Measurements from ENCODE around the gene ZNF491. TPM values are rescaled to one million over a fixed set of nuclear protein-coding genes. Genes with fewer than 3 reads are reported as not detected.
"Not testable (repeated sequence)": the region's sequence is repeated elsewhere in the genome, so short reads cannot be mapped to it uniquely, and the experiment has no call there.

Gene ZNF491
- total RNA-seq, 2 donors from 2014 or later = 0.50 to 0.52 TPM

DNA sequence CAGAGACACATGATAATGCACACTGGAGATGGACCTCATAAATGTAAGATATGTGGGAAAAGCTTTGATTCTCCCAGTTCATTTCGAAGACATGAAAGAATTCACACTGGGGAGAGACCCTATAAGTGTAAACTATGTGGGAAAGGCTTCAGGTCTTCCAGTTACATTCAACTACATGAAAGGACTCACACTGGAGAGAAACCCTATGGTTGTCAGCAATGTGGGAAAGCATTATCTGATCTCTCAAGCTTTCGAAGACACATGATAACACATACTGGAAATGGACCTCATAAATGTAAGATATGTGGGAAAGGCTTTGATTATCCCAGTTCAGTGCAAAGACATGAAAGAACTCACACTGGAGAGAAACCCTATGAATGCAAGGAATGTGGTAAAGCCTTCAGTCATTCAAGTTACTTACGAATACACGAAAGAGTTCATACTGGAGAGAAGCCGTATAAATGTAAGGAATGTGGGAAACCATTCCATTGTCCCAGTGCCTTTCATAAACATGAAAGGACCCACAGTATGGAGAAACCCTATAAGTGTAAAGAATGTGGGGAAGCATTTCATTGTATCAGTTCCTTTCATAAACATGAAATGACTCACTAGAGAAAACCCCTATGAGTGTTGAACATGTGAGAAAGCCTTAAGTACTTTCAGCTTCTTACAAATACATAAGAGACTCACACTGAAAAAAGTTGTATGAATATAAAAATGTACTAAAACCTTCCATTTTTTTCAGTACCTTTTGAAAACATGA is 16.8 kb upstream of the ZNF491 start:
- no peaks in the 10 kb centered on the region for H3K27me3 Mint-ChIP-seq
- H3K9me3 Mint-ChIP-seq = peaks cover 28% of the 10 kb centered on the region
- ATAC-seq (replicated peaks) = peak; percentile 71
- H3K27ac Mint-ChIP-seq = no peak overlapping the region
- no peaks in the 10 kb centered on the region for H3K4me1 Mint-ChIP-seq
- no peak overlapping the region for H3K4me3 Mint-ChIP-seq
- peaks cover 52% of the 10 kb centered on the region for H3K36me3 Mint-ChIP-seq (ENCODE audit: low read depth)

DNA sequence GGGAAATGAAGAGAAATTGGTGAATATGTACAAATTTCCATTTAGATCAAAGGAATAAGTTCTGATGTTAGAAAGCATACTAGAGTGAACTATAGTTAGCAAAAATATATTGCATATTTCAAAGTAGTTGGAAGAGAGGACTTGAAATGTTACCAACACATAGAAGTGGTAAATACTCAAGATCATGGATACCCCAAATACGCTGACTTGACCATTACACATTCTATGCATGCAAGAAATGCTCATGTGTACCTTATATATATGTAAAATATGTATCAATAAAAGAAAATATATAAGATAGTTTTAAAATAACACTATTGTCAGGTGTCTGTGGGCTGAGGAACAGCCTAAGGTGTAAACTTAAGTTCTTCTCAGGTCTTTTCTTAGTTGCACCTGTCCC is 14.6 kb upstream of the ZNF491 start:
- H3K4me3 Mint-ChIP-seq = no peak overlapping the region
- H3K27me3 Mint-ChIP-seq = no peaks in the 10 kb centered on the region
- peaks cover 29% of the 10 kb centered on the region for H3K36me3 Mint-ChIP-seq (ENCODE audit: low read depth)
- H3K27ac Mint-ChIP-seq = no peak overlapping the region
- no peak for ATAC-seq (replicated peaks)
- no peaks in the 10 kb centered on the region for H3K4me1 Mint-ChIP-seq
- peaks cover 28% of the 10 kb centered on the region for H3K9me3 Mint-ChIP-seq

DNA sequence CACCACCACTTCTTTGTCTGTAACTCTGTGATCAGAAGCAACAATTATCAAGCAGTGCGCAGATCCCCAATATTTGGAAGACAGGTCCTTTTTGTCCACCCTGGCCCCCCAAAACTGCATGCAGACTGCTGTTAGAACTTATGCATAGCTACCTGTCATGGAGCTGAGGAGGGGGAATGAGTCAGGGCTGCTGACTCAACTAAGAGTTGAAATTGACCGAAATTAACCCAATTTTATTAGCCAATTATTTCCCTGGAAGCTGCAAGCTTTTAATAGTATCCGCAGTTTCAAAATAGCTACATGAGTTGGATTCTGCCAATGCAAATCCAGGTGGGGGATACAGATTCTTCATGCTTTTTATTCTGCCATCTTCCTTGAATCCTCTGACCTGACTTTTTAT is 14.0 kb upstream of the ZNF491 start:
- no peak overlapping the region for H3K4me3 Mint-ChIP-seq
- no peaks in the 10 kb centered on the region for H3K27me3 Mint-ChIP-seq
- no peaks in the 10 kb centered on the region for H3K4me1 Mint-ChIP-seq
- ATAC-seq (replicated peaks) = no peak
- no peak overlapping the region for H3K27ac Mint-ChIP-seq
- H3K36me3 Mint-ChIP-seq (ENCODE audit: low read depth) = peaks cover 23% of the 10 kb centered on the region
- H3K9me3 Mint-ChIP-seq = peaks cover 28% of the 10 kb centered on the region

DNA sequence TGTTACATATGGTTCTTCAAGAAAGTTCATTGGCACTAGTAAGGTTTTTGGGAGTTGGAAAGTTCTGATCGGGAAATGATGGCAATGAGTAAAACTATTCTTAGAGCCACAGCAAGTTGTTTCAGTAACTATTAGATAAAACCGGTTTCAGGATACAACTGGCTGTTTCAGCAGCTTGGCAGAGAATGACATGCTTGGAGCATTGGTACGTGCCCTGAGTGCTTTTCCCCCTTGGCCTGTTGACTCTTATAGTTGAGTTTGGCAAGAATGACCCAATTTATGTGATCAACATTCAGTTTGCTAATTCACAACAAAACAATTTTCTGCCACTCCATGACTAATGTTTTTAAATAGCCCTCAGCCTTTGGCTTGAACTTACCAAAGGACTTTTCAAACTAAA is 10.8 kb upstream of the ZNF491 start:
- Mint-ChIP-seq H3K9me3 (peaks cover 24% of the 10 kb centered on the region), H3K27me3 (no peaks in the 10 kb centered on the region), H3K36me3 (ENCODE audit: low read depth) (no peaks in the 10 kb centered on the region), H3K27ac (no peak overlapping the region), H3K4me1 (no peaks in the 10 kb centered on the region), H3K4me3 (no peak overlapping the region)
- no peak for ATAC-seq (replicated peaks)

DNA sequence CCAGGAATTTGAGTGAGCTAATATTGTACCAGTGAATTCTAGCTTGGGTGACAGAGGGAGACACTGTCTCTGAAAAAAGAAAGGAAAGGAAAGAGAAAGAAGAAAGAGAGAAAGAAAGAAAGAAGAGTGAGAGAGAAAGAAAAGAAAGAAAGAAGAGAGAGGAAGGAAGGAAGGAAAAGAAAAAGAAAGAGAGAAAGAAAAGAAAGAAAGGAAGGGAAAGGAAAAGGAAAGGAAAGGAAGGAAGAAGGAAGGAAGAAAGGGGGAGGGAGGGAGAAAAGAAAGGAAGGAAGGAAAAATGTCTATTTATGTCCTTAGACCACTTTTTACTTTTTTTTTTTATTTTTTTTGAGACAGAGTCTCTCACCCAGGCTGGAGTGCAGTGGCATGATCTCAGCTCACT is 5.4 kb upstream of the ZNF491 start:
- no peak overlapping the region for H3K27ac Mint-ChIP-seq
- H3K9me3 Mint-ChIP-seq = peaks cover 13% of the 10 kb centered on the region
- ATAC-seq (replicated peaks) = no peak
- H3K27me3 Mint-ChIP-seq = no peaks in the 10 kb centered on the region
- no peaks in the 10 kb centered on the region for H3K36me3 Mint-ChIP-seq (ENCODE audit: low read depth)
- H3K4me3 Mint-ChIP-seq = no peak overlapping the region
- peaks cover 7% of the 10 kb centered on the region for H3K4me1 Mint-ChIP-seq

DNA sequence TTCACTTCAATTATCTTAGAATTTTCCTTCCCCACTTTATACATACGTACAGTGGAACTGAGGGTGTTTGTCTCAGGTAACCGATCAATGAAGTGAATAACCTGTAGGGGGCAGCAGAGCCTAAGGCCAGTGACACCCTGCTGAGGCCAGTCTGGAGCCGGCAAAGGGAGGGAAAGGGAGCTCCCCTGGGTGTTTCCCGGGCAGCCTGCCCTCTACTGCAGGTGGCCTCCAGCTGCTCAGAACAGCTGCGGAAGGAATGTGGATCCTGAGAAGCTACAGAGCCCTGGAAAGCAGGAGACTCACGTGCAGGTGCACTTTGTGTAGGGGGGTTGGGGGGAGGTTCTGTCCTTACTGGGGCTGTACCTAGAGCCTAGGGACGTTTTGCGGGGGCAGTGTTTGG is 832 bp upstream of the ZNF491 start:
- Mint-ChIP-seq H3K9me3 (no peaks in the 10 kb centered on the region), H3K27me3 (no peaks in the 10 kb centered on the region), H3K36me3 (ENCODE audit: low read depth) (no peaks in the 10 kb centered on the region), H3K27ac (peak overlapping the region; percentile 23), H3K4me1 (peaks cover 13% of the 10 kb centered on the region), H3K4me3 (peak overlapping the region; percentile 85)
- ATAC-seq (replicated peaks) = peak; percentile 77

DNA sequence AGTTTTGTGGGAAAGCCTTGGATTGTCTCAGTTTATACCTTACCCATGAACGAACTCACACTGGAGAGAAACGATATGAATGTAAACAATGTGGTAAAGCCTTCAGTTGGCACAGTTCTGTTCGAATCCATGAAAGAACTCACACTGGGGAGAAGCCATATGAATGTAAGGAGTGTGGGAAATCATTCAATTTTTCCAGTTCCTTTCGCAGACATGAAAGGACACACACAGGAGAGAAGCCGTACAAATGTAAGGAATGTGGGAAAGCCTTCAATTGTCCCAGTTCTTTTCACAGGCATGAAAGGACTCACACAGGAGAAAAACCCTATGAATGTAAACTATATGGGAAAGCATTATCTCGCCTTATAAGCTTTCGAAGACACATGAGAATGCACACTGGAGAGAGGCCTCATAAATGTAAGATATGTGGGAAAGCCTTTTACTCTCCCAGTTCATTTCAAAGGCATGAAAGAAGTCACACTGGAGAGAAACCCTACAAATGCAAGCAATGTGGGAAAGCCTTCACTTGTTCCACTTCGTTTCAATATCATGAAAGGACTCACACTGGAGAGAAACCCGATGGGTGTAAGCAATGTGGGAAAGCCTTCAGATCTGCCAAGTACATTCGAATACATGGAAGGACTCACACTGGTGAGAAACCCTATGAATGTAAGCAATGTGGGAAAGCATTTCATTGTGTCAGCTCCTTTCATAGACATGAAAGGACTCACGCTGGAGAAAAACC is 8.2 kb downstream of the ZNF491 start:
- H3K4me3 Mint-ChIP-seq = no peak overlapping the region
- no peak for ATAC-seq (replicated peaks)
- no peaks in the 10 kb centered on the region for H3K36me3 Mint-ChIP-seq (ENCODE audit: low read depth)
- no peaks in the 10 kb centered on the region for H3K4me1 Mint-ChIP-seq
- no peak overlapping the region for H3K27ac Mint-ChIP-seq
- H3K9me3 Mint-ChIP-seq = peaks cover 19% of the 10 kb centered on the region
- no peaks in the 10 kb centered on the region for H3K27me3 Mint-ChIP-seq

DNA sequence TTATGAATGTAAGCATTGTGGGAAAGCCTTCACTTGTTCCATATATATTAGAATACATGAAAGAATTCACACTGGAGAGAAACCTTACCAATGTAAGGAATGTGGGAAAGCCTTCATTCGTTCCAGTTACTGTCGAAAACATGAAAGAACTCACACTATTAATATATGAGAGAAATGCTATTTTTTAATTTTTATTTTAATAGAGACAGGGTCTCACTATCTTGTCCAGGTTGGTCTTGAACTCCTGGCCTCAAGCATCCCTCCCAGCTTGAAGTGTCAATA is 8.7 kb downstream of the ZNF491 start:
- ATAC-seq (replicated peaks) = no peak
- no peak overlapping the region for H3K27ac Mint-ChIP-seq
- H3K27me3 Mint-ChIP-seq = no peaks in the 10 kb centered on the region
- H3K4me1 Mint-ChIP-seq = no peaks in the 10 kb centered on the region
- no peaks in the 10 kb centered on the region for H3K36me3 Mint-ChIP-seq (ENCODE audit: low read depth)
- H3K9me3 Mint-ChIP-seq = peaks cover 19% of the 10 kb centered on the region
- H3K4me3 Mint-ChIP-seq = no peak overlapping the region

DNA sequence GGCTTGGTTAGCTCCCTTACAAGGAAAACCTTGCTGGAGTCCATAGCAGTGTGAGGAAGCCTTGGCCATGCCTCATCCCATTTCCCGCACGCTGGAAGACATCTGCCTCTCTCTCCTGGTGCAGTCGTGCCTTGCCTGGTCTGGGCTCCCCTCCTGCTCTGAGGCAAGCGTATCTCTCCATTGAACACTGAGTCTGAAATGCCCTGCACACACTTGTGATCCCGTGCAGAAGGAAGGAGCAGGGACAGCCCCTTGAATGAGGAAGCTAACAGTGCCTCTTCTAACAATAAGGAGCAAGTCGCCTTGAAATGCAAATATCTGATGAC is 15.3 kb downstream of the ZNF491 start:
- no peaks in the 10 kb centered on the region for H3K36me3 Mint-ChIP-seq (ENCODE audit: low read depth)

DNA sequence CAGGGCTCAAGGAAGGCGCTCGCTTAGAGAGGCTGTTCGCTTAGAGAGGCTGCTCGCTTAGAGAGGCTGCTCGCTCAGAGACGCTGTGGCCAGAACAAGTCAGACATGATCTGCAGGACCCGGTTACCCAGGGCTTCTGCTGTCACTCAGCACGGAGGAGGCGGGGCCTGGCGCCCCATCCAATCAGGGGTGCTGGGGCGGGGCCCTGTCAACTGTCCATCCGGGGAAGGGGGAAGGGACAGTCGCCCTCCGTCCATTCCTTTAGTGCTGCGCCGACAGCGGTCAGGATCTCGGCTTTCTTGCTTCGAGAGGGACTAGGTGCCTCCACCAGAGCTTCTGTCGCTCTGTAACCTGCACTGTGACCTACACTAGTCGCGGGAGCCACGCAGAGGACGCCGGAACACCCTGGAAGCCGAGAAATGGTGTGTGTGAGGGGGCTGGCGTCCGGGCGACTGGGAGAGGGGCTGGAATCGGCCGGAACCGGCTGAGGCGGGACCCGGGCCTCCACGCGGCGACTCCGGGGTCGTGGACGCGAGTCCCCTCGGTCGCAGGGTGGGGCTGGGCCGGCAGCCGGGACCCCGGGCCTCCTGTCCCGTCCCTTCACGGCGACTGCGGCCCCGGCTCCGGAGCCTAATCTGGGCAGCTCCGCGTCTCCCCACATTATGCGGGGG is 15.8 kb downstream of the ZNF491 start, which contains the start of gene ZNF440:
TSS of gene ZNF440 (plus strand) at position 245 of the 671 bp plus-strand sequence. CDS start at position 420, 175 bp downstream.
- H3K36me3 Mint-ChIP-seq (ENCODE audit: low read depth) = no peaks in the 10 kb centered on the region
- no peaks in the 10 kb centered on the region for H3K9me3 Mint-ChIP-seq
- H3K4me3 Mint-ChIP-seq = peak within 1 kb of the TSS; percentile 95
- peak; percentile 100 for ATAC-seq (replicated peaks)
- H3K27ac Mint-ChIP-seq = peak within 1 kb of the TSS; percentile 72
- peaks cover 11% of the 10 kb centered on the region for H3K4me1 Mint-ChIP-seq
- H3K27me3 Mint-ChIP-seq = no peaks in the 10 kb centered on the region

More for the DNA sequence above, 15.3 kb downstream of the ZNF491 start:
- Mint-ChIP-seq H3K4me3 (peak overlapping the region; percentile 95), H3K9me3 (no peaks in the 10 kb centered on the region), H3K4me1 (peaks cover 11% of the 10 kb centered on the region), H3K27me3 (no peaks in the 10 kb centered on the region), H3K27ac (peak overlapping the region; percentile 72)
- peak; percentile 23 for ATAC-seq (replicated peaks)

DNA sequence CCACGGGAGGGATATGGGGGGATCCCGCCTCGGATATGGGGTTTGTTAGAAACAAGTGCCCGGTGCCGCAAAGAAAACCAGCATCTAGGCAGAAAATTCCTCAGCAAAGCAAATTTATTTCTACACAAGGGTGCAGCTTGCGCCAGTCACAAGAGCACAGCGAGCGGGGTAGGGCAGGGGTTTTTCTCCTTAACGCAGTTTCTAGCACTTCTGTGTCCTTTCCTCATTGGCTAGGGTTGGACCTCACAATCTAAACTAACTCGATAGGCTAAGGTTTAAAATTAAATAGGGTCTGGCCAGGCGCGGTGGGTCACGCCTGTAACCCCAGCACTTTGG is 16.3 kb downstream of the ZNF491 start:
- no peaks in the 10 kb centered on the region for H3K27me3 Mint-ChIP-seq
- H3K4me3 Mint-ChIP-seq = peak overlapping the region; percentile 95
- no peak overlapping the region for H3K27ac Mint-ChIP-seq
- ATAC-seq (replicated peaks) = no peak
- peaks cover 11% of the 10 kb centered on the region for H3K4me1 Mint-ChIP-seq
- H3K9me3 Mint-ChIP-seq = no peaks in the 10 kb centered on the region
- no peaks in the 10 kb centered on the region for H3K36me3 Mint-ChIP-seq (ENCODE audit: low read depth)

DNA sequence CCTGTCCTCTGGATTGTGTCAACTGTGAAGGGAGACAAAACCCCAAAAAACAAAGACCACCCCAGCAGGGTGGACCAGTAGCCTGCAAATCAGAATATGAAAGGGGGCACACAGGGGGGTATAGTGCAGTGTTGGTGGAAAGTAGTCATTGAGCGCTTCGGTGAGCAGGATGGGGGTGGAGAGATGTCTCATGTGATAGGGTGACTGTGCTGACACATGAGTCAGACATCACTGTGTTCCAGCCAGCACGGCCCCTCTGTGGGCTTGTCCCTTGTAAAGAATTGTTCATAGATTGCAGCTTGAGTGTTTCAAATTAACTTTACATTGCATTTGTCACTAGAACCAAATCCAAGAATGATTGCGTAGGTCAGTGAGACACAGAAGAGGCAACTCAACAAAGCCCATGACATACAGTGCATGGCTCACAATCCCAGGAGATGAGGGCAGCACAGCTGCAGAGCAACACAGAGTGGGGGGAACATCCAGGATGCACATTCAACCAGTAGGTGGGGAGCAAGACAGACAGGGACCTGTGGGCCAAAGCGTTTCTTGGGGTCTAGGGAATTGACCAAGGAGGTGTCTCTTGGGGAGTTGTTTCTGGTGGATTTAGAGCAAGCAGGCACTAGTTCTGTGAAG is 23.3 kb downstream of the ZNF491 start:
- peaks cover 7% of the 10 kb centered on the region for H3K9me3 Mint-ChIP-seq
- H3K4me3 Mint-ChIP-seq = no peak overlapping the region
- H3K27ac Mint-ChIP-seq = no peak overlapping the region
- ATAC-seq (replicated peaks) = peak; percentile 51
- H3K27me3 Mint-ChIP-seq = no peaks in the 10 kb centered on the region
- H3K36me3 Mint-ChIP-seq (ENCODE audit: low read depth) = peaks cover 41% of the 10 kb centered on the region
- H3K4me1 Mint-ChIP-seq = peaks cover 7% of the 10 kb centered on the region

DNA sequence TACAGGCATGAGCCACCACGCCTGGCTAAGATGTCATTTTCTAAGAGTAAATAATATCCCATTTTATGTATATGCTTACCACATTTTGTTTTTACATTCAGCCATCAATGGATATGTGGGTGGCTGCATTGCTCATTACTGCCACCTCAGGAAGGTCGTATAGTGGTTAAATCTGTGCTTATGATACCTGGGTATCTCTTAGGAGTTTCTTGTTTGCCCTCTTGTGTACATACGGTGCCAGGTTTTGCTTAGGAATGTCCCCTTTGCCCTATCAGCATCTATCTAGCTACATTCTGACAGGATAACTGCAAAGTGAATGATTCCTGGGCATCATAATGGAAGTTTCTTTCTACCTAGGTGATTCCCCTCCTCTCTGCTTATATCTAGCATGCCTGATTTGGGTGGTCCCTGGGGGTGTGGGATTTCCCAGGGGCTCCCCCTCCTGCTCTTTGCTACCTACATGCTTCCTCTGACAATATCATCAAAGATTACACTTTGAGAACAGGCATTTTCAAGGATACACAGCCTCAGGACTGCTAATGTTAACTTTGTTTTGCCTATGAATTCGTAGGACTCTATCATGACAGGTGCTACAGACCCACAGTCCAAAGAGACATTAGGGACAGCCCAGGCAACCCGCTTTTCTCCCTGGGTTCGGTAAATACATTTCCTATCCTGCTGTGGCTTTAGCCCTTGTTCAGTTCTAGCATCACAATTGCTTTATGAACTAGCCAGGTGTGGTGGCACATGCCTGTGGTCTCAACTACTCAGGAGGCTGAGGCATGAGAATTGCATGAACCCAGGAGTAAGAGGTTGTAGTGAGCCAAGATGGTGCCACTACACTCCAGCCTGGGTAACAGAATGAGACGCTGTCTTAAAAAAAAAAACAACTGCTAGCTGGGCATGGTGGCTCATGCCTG is 30.9 kb downstream of the ZNF491 start:
- Mint-ChIP-seq H3K36me3 (ENCODE audit: low read depth) (peaks cover 91% of the 10 kb centered on the region), H3K9me3 (peaks cover 28% of the 10 kb centered on the region)
- not testable (repeated sequence) for H3K4me1 Mint-ChIP-seq; H3K27me3 Mint-ChIP-seq; H3K4me3 Mint-ChIP-seq; H3K27ac Mint-ChIP-seq; ATAC-seq (replicated peaks)

Data from activated T-helper 17 cell treated with anti-CD3 and anti-CD28 coated beads, Interleukin-2, amount 50 U/mL, for 72 hours (primary cell).